ENCODE results near the gene C12orf57. TPM values are rescaled to one million over a fixed set of nuclear protein-coding genes. Genes with fewer than 3 reads are reported as not detected.

C12orf57 gene
- total and polyA plus RNA-seq, 2 donors from 2014 or later: 175 to 336 TPM

GRCh38 chr12:6921539-6921938 is 22.3 kb upstream of the C12orf57 start:
- TF ChIP-seq CTCF (IDR thresholded peaks at IDR 0.05; ENCODE audit: borderline replicate concordance, extremely low read depth, insufficient read depth): no peak
- H3K4me1 ChIP-seq (ENCODE audit: control insufficient read depth in 2 of 3, insufficient read depth in 2 of 3, low read depth in 1 of 3, low read length in 3 of 3): peaks cover 0 to 23% (median 19%) of the 10 kb centered on the region in 3 donors
- no peak overlapping the region for H3K27ac ChIP-seq (ENCODE audit: low read depth in 2 of 2, low read length in 2 of 2)
- intact Hi-C loops (cut with DNase I): no loop called here
- no peaks in the 10 kb centered on the region for H3K36me3 ChIP-seq (ENCODE audit: control insufficient read depth in 2 of 3, insufficient read depth in 3 of 3, low read length in 3 of 3)
- H3K4me3 ChIP-seq (ENCODE audit: low read length in 3 of 3): no peak overlapping the region
- no peak overlapping the region for H3K9ac ChIP-seq (ENCODE audit: low read length in 3 of 3)
- no peaks in the 10 kb centered on the region for H3K27me3 ChIP-seq (ENCODE audit: control insufficient read depth, insufficient read depth, low read length)
- DNase-seq: peak in 1 of 5 donors; percentile 35
- no peak for FAIRE-seq
- no peaks in the 10 kb centered on the region for H3K9me3 ChIP-seq (ENCODE audit: control insufficient read depth in 2 of 3, insufficient read depth in 1 of 3, low read length in 3 of 3)

- intact Hi-C loops (cut with DNase I): no loop called here
- no peak overlapping the region for H3K27ac ChIP-seq (ENCODE audit: low read depth in 2 of 2, low read length in 2 of 2)
- TF ChIP-seq CTCF (IDR thresholded peaks at IDR 0.05; ENCODE audit: borderline replicate concordance, extremely low read depth, insufficient read depth): no peak
- H3K4me1 ChIP-seq (ENCODE audit: control insufficient read depth in 2 of 3, insufficient read depth in 2 of 3, low read depth in 1 of 3, low read length in 3 of 3): peaks cover 0 to 30% (median 19%) of the 10 kb centered on the region in 3 donors
- no peak overlapping the region for H3K4me3 ChIP-seq (ENCODE audit: low read length in 3 of 3)
- no peak overlapping the region for H3K9ac ChIP-seq (ENCODE audit: low read length in 3 of 3)
- H3K36me3 ChIP-seq (ENCODE audit: control insufficient read depth in 2 of 3, insufficient read depth in 3 of 3, low read length in 3 of 3): no peaks in the 10 kb centered on the region
- FAIRE-seq: no peak
- DNase-seq: peak in 1 of 5 donors; percentile 63
- no peaks in the 10 kb centered on the region for H3K27me3 ChIP-seq (ENCODE audit: control insufficient read depth, insufficient read depth, low read length)
- no peaks in the 10 kb centered on the region for H3K9me3 ChIP-seq (ENCODE audit: control insufficient read depth in 2 of 3, insufficient read depth in 1 of 3, low read length in 3 of 3)
These were observed 21.6 kb upstream of the C12orf57 start for GRCh38 chr12:6921996-6922946.

GRCh38 chr12:6923003-6923732 is 20.7 kb upstream of the C12orf57 start:
- FAIRE-seq (no peak), DNase-seq (peak in 1 of 5 donors; percentile 32)
- Histone ChIP-seq H3K36me3 (ENCODE audit: control insufficient read depth in 2 of 3, insufficient read depth in 3 of 3, low read length in 3 of 3) (no peaks in the 10 kb centered on the region), H3K27me3 (ENCODE audit: control insufficient read depth, insufficient read depth, low read length) (no peaks in the 10 kb centered on the region), H3K4me3 (ENCODE audit: low read length in 3 of 3) (no peak overlapping the region), H3K27ac (ENCODE audit: low read depth in 2 of 2, low read length in 2 of 2) (no peak overlapping the region), H3K9ac (ENCODE audit: low read length in 3 of 3) (no peak overlapping the region), H3K4me1 (ENCODE audit: control insufficient read depth in 2 of 3, insufficient read depth in 2 of 3, low read depth in 1 of 3, low read length in 3 of 3) (peaks cover 0 to 30% (median 19%) of the 10 kb centered on the region in 3 donors), H3K9me3 (ENCODE audit: control insufficient read depth in 2 of 3, insufficient read depth in 1 of 3, low read length in 3 of 3) (no peaks in the 10 kb centered on the region)
- TF ChIP-seq CTCF (IDR thresholded peaks at IDR 0.05; ENCODE audit: borderline replicate concordance, extremely low read depth, insufficient read depth): no peak
- intact Hi-C loops (cut with DNase I): no loop called here
